Keratinocyte (primary cell): ENCODE results near the gene ELMOD1. TPM values are rescaled to one million over a fixed set of nuclear protein-coding genes. Genes with fewer than 3 reads are reported as not detected.

Experiments
- DNase-seq: peaks from one replicate; pipeline ENCODE4 v3.0.0-alpha.2; 2011; ENCODE audit warnings: low read depth, missing footprints, low spot score
- FAIRE-seq: peaks from 2 replicates; lab custom pipeline; 2011; peaks lifted over from hg19 to GRCh38; lab: Jason Lieb, UNC
- H2AFZ ChIP-seq: 2 replicates; pipeline ENCODE4 v1.6.0; 2012; ENCODE audit warnings: low read length, control low read depth, inconsistent platforms; ENCODE audit not compliant: control insufficient read depth
- H3K27ac ChIP-seq: 2 replicates; pipeline ENCODE4 v1.5.1; 2011; ENCODE audit warnings: low read length; ENCODE audit not compliant: control insufficient read depth, insufficient read depth
- H3K27me3 ChIP-seq: 3 replicates; pipeline ENCODE4 v1.6.0; 2011; ENCODE audit warnings: low read length; ENCODE audit not compliant: control insufficient read depth, insufficient read depth; ENCODE audit errors: extremely low read depth
- H3K36me3 ChIP-seq, 2 experiments: 2 replicates in 1 of 2; 3 replicates in 1 of 2; pipeline ENCODE4 v1.5.1; 2011; ENCODE audit warnings: low read length in 2 of 2, mild to moderate bottlenecking in 1 of 2; ENCODE audit not compliant: control insufficient read depth in 2 of 2, insufficient read depth in 2 of 2; ENCODE audit errors: extremely low read depth in 1 of 2
- H3K4me1 ChIP-seq: 3 replicates; pipeline ENCODE4 v1.5.1; 2011; ENCODE audit warnings: low read length; ENCODE audit not compliant: control insufficient read depth, insufficient read depth; ENCODE audit errors: extremely low read depth
- H3K4me2 ChIP-seq: 3 replicates; pipeline ENCODE4 v1.6.0; 2011; ENCODE audit warnings: low read depth, low read length; ENCODE audit not compliant: control insufficient read depth, insufficient read depth; ENCODE audit errors: extremely low read depth
- H3K4me3 ChIP-seq, 3 experiments: fragments of 200-600 bp in 1 of 3; sonication (generic) in 1 of 3; 2 replicates in 2 of 3; 3 replicates in 1 of 3; pipeline ENCODE4 v1.5.1; 2011 to 2016; ENCODE audit warnings: low read length in 3 of 3, mild to moderate bottlenecking in 3 of 3, control low read depth in 2 of 3, inconsistent platforms in 1 of 3, low read depth in 1 of 3, mixed read lengths in 1 of 3, mixed run types in 1 of 3, moderate library complexity in 1 of 3; ENCODE audit not compliant: control insufficient read depth in 2 of 3, insufficient read depth in 2 of 3; ENCODE audit errors: extremely low read depth in 1 of 3
- H3K79me2 ChIP-seq: 2 replicates; pipeline ENCODE4 v1.6.0; 2012; ENCODE audit warnings: low read length; ENCODE audit not compliant: control insufficient read depth, insufficient read depth
- H3K9ac ChIP-seq: 3 replicates; pipeline ENCODE4 v1.6.0; 2011; ENCODE audit warnings: low read length; ENCODE audit not compliant: control insufficient read depth, insufficient read depth; ENCODE audit errors: extremely low read depth
- H3K9me1 ChIP-seq: 3 replicates; pipeline ENCODE4 v1.6.0; 2011; ENCODE audit warnings: low read length; ENCODE audit not compliant: control insufficient read depth, insufficient read depth; ENCODE audit errors: extremely low read depth
- H3K9me3 ChIP-seq: 2 replicates; pipeline ENCODE4 v1.5.1; 2012; ENCODE audit warnings: low read depth, low read length; ENCODE audit not compliant: control insufficient read depth
- H4K20me1 ChIP-seq: 3 replicates; pipeline ENCODE4 v1.6.0; 2011; ENCODE audit warnings: low read length; ENCODE audit not compliant: control insufficient read depth, insufficient read depth; ENCODE audit errors: extremely low read depth
- CTCF ChIP-seq, 3 experiments: IDR thresholded peaks in 1 of 3; conservative IDR thresholded peaks in 1 of 3; optimal IDR thresholded peaks in 1 of 3; 2 replicates in 2 of 3; 3 replicates in 1 of 3; pipeline versions ENCODE3 to v1.5.1; 2011; ENCODE audit warnings: low read length in 3 of 3, mild to moderate bottlenecking in 3 of 3, moderate library complexity in 2 of 3, control low read depth in 1 of 3, inconsistent platforms in 1 of 3; ENCODE audit not compliant: insufficient read depth in 2 of 3; ENCODE audit errors: extremely low read depth in 1 of 3
- EZH2 ChIP-seq: IDR thresholded peaks from one replicate; pipeline ENCODE4 v1.6.1; 2012; ENCODE audit warnings: inconsistent platforms, mild to moderate bottlenecking, low read length, moderate library complexity
- dilution Hi-C: fragments of 300-500 bp; cut with MboI; formaldehyde crosslinking; loops from one replicate; pipeline ENCODE4 v1.7.0; 2020; ENCODE audit warnings: low sequenced_read_pairs; ENCODE audit not compliant: extremely low pct_ligation_motif_present
- polyA plus RNA-seq, 5 experiments: library from polyadenylated mRNA; depleted of rRNA in 3 of 5; stranded (reverse) in 3 of 5; stranded (forward) in 1 of 5; unstranded in 1 of 5; fragments of >200 nt; gene quantifications; 1 replicate in 1 of 5; 2 replicates in 3 of 5; 3 replicates in 1 of 5; pipeline versions ENCODE4 v1.2.1 to v1.2.3, GENCODE V29; 2011 to 2012; ENCODE audit warnings: missing spikeins in 2 of 5, low read depth in 1 of 5, low replicate concordance in 1 of 5

ELMOD1 gene
- polyA plus RNA-seq, 1 donor (not counting 4 experiments of a cell fraction or from before 2014, with no cell fraction given): 0.63 TPM

DNA sequence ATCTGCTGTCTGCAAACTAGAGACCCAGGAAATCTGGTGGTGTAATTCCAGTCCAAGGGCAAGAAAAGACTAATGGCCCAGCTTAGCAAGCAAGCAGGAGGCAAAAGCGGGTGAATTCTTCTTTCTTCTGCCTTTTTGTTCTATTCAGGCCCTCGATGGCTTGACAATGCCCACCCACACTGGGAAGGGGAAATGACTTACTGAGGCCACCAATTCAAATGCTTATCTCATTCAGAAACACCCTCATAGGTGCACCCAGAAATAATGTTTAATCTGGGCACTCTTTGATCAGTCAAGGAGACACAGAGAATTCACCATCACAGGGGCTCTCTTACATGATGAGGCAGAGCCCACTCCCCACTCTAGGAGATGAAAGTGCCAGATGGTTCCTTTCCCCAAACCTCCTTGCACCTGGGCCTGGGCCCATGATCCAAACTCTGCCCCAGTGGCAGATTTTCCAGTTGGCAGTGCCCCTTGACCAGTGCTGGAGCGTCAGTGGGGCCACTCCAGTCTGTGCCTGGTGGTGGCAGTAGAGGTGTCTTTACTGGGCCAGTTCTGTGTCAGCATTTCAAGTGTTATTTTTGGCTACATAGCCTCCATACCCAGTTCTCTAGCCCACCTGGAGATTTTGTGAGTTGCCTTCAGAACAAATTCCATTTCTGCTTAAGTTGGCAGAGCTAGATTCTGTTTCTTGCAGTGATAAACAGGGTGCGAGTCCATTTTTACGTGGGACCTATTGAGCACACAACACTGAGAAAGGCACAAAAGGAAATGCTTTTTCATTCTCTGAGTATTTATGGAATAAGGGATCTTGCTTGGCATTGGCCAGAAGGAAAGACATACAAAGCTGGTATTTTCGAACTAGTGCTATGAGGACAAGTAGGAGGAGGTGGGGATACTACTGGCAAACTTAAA, 7.5 kb downstream of the ELMOD1 start:
- dilution Hi-C loops: no loop called here
- Histone ChIP-seq H3K4me2 (no peak overlapping the region), H3K79me2 (no peaks in the 10 kb centered on the region), H4K20me1 (no peaks in the 10 kb centered on the region), H2AFZ (no peak overlapping the region), H3K4me3 (no peak overlapping the region), H3K9me1 (no peaks in the 10 kb centered on the region), H3K4me1 (no peaks in the 10 kb centered on the region), H3K9ac (no peak overlapping the region), H3K27me3 (no peaks in the 10 kb centered on the region), H3K9me3 (no peaks in the 10 kb centered on the region), H3K27ac (no peak overlapping the region), H3K36me3 (no peaks in the 10 kb centered on the region)
- DNase-seq: no peak
- TF ChIP-seq CTCF (optimal IDR thresholded peaks at IDR 0.05 in 1 of 3, IDR thresholded peaks at IDR 0.05 in 1 of 3, conservative IDR thresholded peaks at IDR 0.05 in 1 of 3; ENCODE audit: extremely low read depth in 1 of 3, insufficient read depth in 2 of 3, low read length in 3 of 3) (peak; percentile 54 to 77 (median 66)), EZH2 (no peak)
- no peak for FAIRE-seq

DNA sequence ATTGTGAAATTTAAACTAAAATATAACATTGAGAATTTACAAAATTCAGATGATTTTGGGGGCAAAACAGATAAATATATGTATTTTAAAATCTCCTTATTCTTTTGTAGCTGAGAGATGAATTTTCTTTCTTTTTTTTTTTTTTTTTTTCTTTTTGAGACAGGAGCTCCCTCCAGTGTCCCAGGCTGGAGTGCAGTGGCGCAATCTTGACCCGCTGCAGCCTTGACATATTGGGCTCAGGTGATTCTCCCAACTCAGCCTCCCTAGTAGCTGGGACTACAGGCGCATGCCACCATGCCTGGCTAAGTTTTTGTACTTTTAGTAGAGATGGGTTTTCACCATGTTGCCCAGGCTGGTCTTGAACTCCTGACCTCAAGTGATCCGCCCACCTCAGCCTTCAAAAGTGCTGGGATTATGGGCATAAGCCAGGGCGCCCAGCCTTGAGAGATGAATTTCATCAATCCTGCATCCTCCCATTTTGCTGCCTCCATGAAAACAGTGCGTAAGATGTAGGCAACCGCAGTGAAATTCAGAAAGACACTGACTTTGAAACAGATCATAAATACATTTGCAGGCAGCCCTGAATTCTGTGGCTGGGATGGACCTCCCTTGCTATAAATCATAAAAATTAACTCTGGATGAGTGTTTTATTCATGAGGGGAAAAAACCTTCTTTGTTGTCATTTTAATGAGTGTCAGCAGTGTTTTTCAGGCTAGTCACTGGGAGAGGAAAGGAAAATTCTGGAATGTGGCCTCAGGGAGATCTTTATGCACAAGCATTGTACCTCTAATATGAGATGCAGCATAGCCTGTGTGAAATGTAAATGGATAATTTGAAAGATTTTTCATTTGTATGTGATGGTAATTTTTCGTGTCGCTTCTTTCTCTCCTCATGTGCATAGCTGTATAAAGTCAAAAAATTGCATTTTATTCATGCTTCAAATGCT, 14.4 kb downstream of the ELMOD1 start:
- H3K4me3 ChIP-seq: no peak overlapping the region

More for the DNA sequence above, 14.4 kb downstream of the ELMOD1 start:
- H3K9me1 ChIP-seq: no peaks in the 10 kb centered on the region
- no peaks in the 10 kb centered on the region for H3K9me3 ChIP-seq
- dilution Hi-C loops: no loop called here
- H3K27ac ChIP-seq: no peak overlapping the region
- H4K20me1 ChIP-seq: no peaks in the 10 kb centered on the region
- no peak overlapping the region for H2AFZ ChIP-seq
- TF ChIP-seq CTCF (optimal IDR thresholded peaks at IDR 0.05 in 1 of 3, IDR thresholded peaks at IDR 0.05 in 1 of 3, conservative IDR thresholded peaks at IDR 0.05 in 1 of 3; ENCODE audit: extremely low read depth in 1 of 3, insufficient read depth in 2 of 3, low read length in 3 of 3) (peak in 1 of 3 experiments; percentile 8), EZH2 (no peak)
- H3K79me2 ChIP-seq: no peaks in the 10 kb centered on the region
- DNase-seq: no peak
- H3K4me1 ChIP-seq: no peaks in the 10 kb centered on the region
- no peaks in the 10 kb centered on the region for H3K36me3 ChIP-seq
- no peaks in the 10 kb centered on the region for H3K27me3 ChIP-seq
- no peak overlapping the region for H3K4me2 ChIP-seq
- no peak for FAIRE-seq
- no peak overlapping the region for H3K9ac ChIP-seq
